ENCODE measurements around the gene TIAM1. TPM values are rescaled to one million over a fixed set of nuclear protein-coding genes. Genes with fewer than 3 reads are reported as not detected.

The TIAM1 gene
- total RNA-seq, 1 experiment from 2014 or later: 28.7 TPM

- Mint-ChIP-seq H3K4me3 (no peak overlapping the region), H3K27me3 (ENCODE audit: low read depth) (no peaks in the 10 kb centered on the region), H3K27ac (peak overlapping the region; percentile 41), H3K36me3 (peaks cover 10% of the 10 kb centered on the region), H3K4me1 (peaks cover 26% of the 10 kb centered on the region), H3K9me3 (no peaks in the 10 kb centered on the region)
- no peak for DNase-seq (ENCODE audit: low spot score)
- TF ChIP-seq SMAD4 (CRISPR knock-in tag; IDR thresholded peaks at IDR 0.05) (no peak), IRF2 (CRISPR knock-in tag; IDR thresholded peaks at IDR 0.05; ENCODE audit: borderline replicate concordance, low read depth) (no peak), GABPB1 (CRISPR knock-in tag; IDR thresholded peaks at IDR 0.05) (no peak), PRRX2 (CRISPR knock-in tag; IDR thresholded peaks at IDR 0.05) (no peak), E2F1 (CRISPR knock-in tag; IDR thresholded peaks at IDR 0.05) (no peak), HMGXB4 (CRISPR knock-in tag; IDR thresholded peaks at IDR 0.05) (no peak), ERG (CRISPR knock-in tag; IDR thresholded peaks at IDR 0.05) (no peak), FOXJ3 (CRISPR knock-in tag; IDR thresholded peaks at IDR 0.05; ENCODE audit: borderline replicate concordance) (no peak), ZNF121 (CRISPR knock-in tag; IDR thresholded peaks at IDR 0.05) (no peak)
- CTCF ChIA-PET: interaction anchor here (1.1 to 1.9 kb wide), 4 partner anchors 80 to 398 kb away, joined by 3 to 6 read pairs (median 4); no protein-coding TSS in a partner anchor
- POLR2A ChIA-PET: no interaction called here
- no peak for ATAC-seq
These were observed 161.6 kb downstream of the TIAM1 start for GRCh38 chr21:31182231-31183140.

GRCh38 chr21:31181082-31181750 is 162.8 kb downstream of the TIAM1 start:
- ChIA-PET CTCF (interaction anchor here (0.8 to 2.4 kb wide), 9 partner anchors 10 to 549 kb away, joined by 3 to 14 read pairs (median 4); no protein-coding TSS in a partner anchor), POLR2A (no interaction called here)
- Mint-ChIP-seq H3K27ac (no peak overlapping the region), H3K36me3 (peaks cover 9% of the 10 kb centered on the region), H3K27me3 (ENCODE audit: low read depth) (no peaks in the 10 kb centered on the region), H3K9me3 (no peaks in the 10 kb centered on the region), H3K4me1 (peaks cover 16% of the 10 kb centered on the region; the same call in 1 of the 2 replicates), H3K4me3 (no peak overlapping the region)
- ATAC-seq (no peak), DNase-seq (ENCODE audit: low spot score) (no peak)
- no peak for TF ChIP-seq USF2 (CRISPR knock-in tag; IDR thresholded peaks at IDR 0.05)
- no peak for TF ChIP-seq E2F5 (CRISPR knock-in tag; IDR thresholded peaks at IDR 0.05)
- TF ChIP-seq EMX1 (CRISPR knock-in tag; IDR thresholded peaks at IDR 0.05): no peak
- TF ChIP-seq TCF7 (CRISPR knock-in tag; IDR thresholded peaks at IDR 0.05; ENCODE audit: low read depth): no peak
- TF ChIP-seq E2F4 (CRISPR knock-in tag; IDR thresholded peaks at IDR 0.05; ENCODE audit: borderline replicate concordance, low read depth): no peak
- no peak for TF ChIP-seq ATF1 (CRISPR knock-in tag; IDR thresholded peaks at IDR 0.05)
- TF ChIP-seq ATF3 (CRISPR knock-in tag; conservative IDR thresholded peaks at IDR 0.05): no peak
- no peak for TF ChIP-seq CREM (CRISPR knock-in tag; IDR thresholded peaks at IDR 0.05)
- no peak for TF ChIP-seq GABPB1 (CRISPR knock-in tag; IDR thresholded peaks at IDR 0.05)
- no peak for TF ChIP-seq KAT7 (CRISPR knock-in tag; IDR thresholded peaks at IDR 0.05; ENCODE audit: borderline replicate concordance)
- no peak for TF ChIP-seq CBFB (CRISPR knock-in tag; IDR thresholded peaks at IDR 0.05; ENCODE audit: low read depth)
- no peak for TF ChIP-seq MLX (CRISPR knock-in tag; IDR thresholded peaks at IDR 0.05)

Data from WTC11 (cell line).